Activated CD8-positive, alpha-beta memory T cell treated with anti-CD3 and anti-CD28 coated beads for 36 hours (primary cell): ENCODE measurements around the gene SLC39A12. TPM values are rescaled to one million over a fixed set of nuclear protein-coding genes. Genes with fewer than 3 reads are reported as not detected.

Experiments used
- CTCF ChIA-PET: fragments of 350-600 bp; sonication (Branson Sonifier 250); formaldehyde crosslinking; loops from one replicate; lab custom pipeline; 2021; ENCODE audit warnings: antibody characterized with exemption; lab: Charles Lee
- POLR2A ChIA-PET: fragments of 350-600 bp; sonication (Branson Sonifier 250); formaldehyde crosslinking; loops from one replicate; lab custom pipeline; 2021; ENCODE audit warnings: antibody characterized with exemption; lab: Charles Lee
- total RNA-seq, 2 experiments: library from RNA; stranded (reverse); gene quantifications; one replicate each; pipeline ENCODE4 v1.2.3, GENCODE V29; 2021

Gene SLC39A12
- total RNA-seq, 2 experiments from 2014 or later = not detected

GRCh38 chr10:17959870-17960269, 8.2 kb downstream of the SLC39A12 start:
- ChIA-PET CTCF (no interaction called here), POLR2A (no interaction called here)

- ChIA-PET CTCF (no interaction called here), POLR2A (no interaction called here)
Measured at GRCh38 chr10:17961551-17962422, 10.1 kb downstream of the SLC39A12 start.

GRCh38 chr10:17963431-17963830, 11.7 kb downstream of the SLC39A12 start:
- POLR2A ChIA-PET = no interaction called here
- CTCF ChIA-PET = interaction anchor here (1.1 kb wide), 1 partner anchor 599 kb away, joined by 3 read pairs; no protein-coding TSS in a partner anchor

GRCh38 chr10:17965649-17966235, 14.0 kb downstream of the SLC39A12 start:
- POLR2A ChIA-PET = no interaction called here
- CTCF ChIA-PET = no interaction called here

- ChIA-PET POLR2A (no interaction called here), CTCF (no interaction called here)
Measured at GRCh38 chr10:17974505-17974904, 22.8 kb downstream of the SLC39A12 start.

- ChIA-PET CTCF (no interaction called here), POLR2A (no interaction called here)
Measured at GRCh38 chr10:17980846-17981565, 29.3 kb downstream of the SLC39A12 start.

GRCh38 chr10:17981766-17982380, 30.2 kb downstream of the SLC39A12 start:
- ChIA-PET POLR2A (no interaction called here), CTCF (no interaction called here)

GRCh38 chr10:17984056-17984455, 32.3 kb downstream of the SLC39A12 start:
- ChIA-PET POLR2A (no interaction called here), CTCF (no interaction called here)

GRCh38 chr10:17984563-17984962, 32.8 kb downstream of the SLC39A12 start:
- CTCF ChIA-PET = no interaction called here

GRCh38 chr10:17989908-17990767, 38.4 kb downstream of the SLC39A12 start:
- POLR2A ChIA-PET = interaction anchor here (0.5 kb wide), 1 partner anchor 233 kb away, joined by 4 read pairs; no protein-coding TSS in a partner anchor
- CTCF ChIA-PET = no interaction called here

More at GRCh38 chr10:17984563-17984962, 32.8 kb downstream of the SLC39A12 start:
- POLR2A ChIA-PET = no interaction called here

GRCh38 chr10:17992266-17992665, 40.5 kb downstream of the SLC39A12 start:
- CTCF ChIA-PET = interaction anchor here (0.7 kb wide), 1 partner anchor 1879 kb away, joined by 4 read pairs; no protein-coding TSS in a partner anchor
- POLR2A ChIA-PET = no interaction called here

GRCh38 chr10:17993361-17993760, 41.6 kb downstream of the SLC39A12 start:
- ChIA-PET CTCF (no interaction called here), POLR2A (no interaction called here)

GRCh38 chr10:18000601-18001000, 48.9 kb downstream of the SLC39A12 start:
- ChIA-PET POLR2A (interaction anchor here (0.6 kb wide), 1 partner anchor 12 kb away, joined by 6 read pairs; no protein-coding TSS in a partner anchor), CTCF (no interaction called here)

- CTCF ChIA-PET = interaction anchor here (0.6 kb wide), 1 partner anchor 141 kb away, joined by 7 read pairs; no protein-coding TSS in a partner anchor
- POLR2A ChIA-PET = no interaction called here
Measured at GRCh38 chr10:18005445-18005780, 53.7 kb downstream of the SLC39A12 start.

- POLR2A ChIA-PET = no interaction called here
- CTCF ChIA-PET = interaction anchor here (0.6 kb wide), 1 partner anchor 141 kb away, joined by 7 read pairs; no protein-coding TSS in a partner anchor
Measured at GRCh38 chr10:18005781-18006456, 54.2 kb downstream of the SLC39A12 start.

GRCh38 chr10:18008986-18009385, 57.3 kb downstream of the SLC39A12 start:
- POLR2A ChIA-PET = no interaction called here
- CTCF ChIA-PET = no interaction called here

- CTCF ChIA-PET = no interaction called here
- POLR2A ChIA-PET = no interaction called here
Measured at GRCh38 chr10:18010050-18010449, 58.3 kb downstream of the SLC39A12 start.

GRCh38 chr10:18020523-18020922, 68.8 kb downstream of the SLC39A12 start:
- ChIA-PET CTCF (no interaction called here), POLR2A (no interaction called here)
